ENCODE measurements around the gene MSH5. TPM values are rescaled to one million over a fixed set of nuclear protein-coding genes. Genes with fewer than 3 reads are reported as not detected.

MSH5 gene
- total and polyA plus RNA-seq, 2 experiments from 2014 or later, result 12.1 to 23.9 TPM

GRCh38 chr6:31720196-31720770 is 19.5 kb upstream of the MSH5 start:
- Histone ChIP-seq H3K27ac (ENCODE audit: low read depth) (no peak overlapping the region), H3K4me3 (no peak overlapping the region), H4K20me1 (replicated peaks; ENCODE audit: insufficient read depth) (no peaks in the 10 kb centered on the region), H3K79me2 (replicated peaks; ENCODE audit: insufficient read depth) (no peaks in the 10 kb centered on the region), H2AFZ (no peak overlapping the region), H3F3A (replicated peaks; ENCODE audit: low read depth) (no peaks in the 10 kb centered on the region), H3K9me2 (ENCODE audit: insufficient read depth) (no peaks in the 10 kb centered on the region), H3K4me2 (no peak overlapping the region), H3K27me3 (ENCODE audit: insufficient read depth) (no peaks in the 10 kb centered on the region), H3K4me1 (ENCODE audit: insufficient read depth) (peaks cover 14% of the 10 kb centered on the region), H3K36me3 (ENCODE audit: insufficient read depth) (no peaks in the 10 kb centered on the region)
- no peak overlapping the region for H3K4me3 Mint-ChIP-seq
- TF ChIP-seq REST (IDR thresholded peaks at IDR 0.05; ENCODE audit: unreplicated experiment) (no peak), ZNF114 (CRISPR knock-in tag; IDR thresholded peaks at IDR 0.05) (no peak), JUNB (IDR thresholded peaks at IDR 0.05; ENCODE audit: unreplicated experiment) (no peak), CREB1 (CRISPR knock-in tag; IDR thresholded peaks at IDR 0.05; ENCODE audit: low read depth) (no peak), ZNF331 (CRISPR knock-in tag; IDR thresholded peaks at IDR 0.05; ENCODE audit: low read depth) (no peak), POLR2AphosphoS5 (IDR thresholded peaks at IDR 0.05; ENCODE audit: low read depth) (no peak), CTCF (conservative IDR thresholded peaks at IDR 0.05; ENCODE audit: low read depth in 2 of 2) (no peak), EZH2 (IDR thresholded peaks at IDR 0.05; ENCODE audit: low read depth, unreplicated experiment) (no peak)
- peaks cover 21% of the 10 kb centered on the region for H3K4me1 Mint-ChIP-seq
- no peaks in the 10 kb centered on the region for H3K9me3 Mint-ChIP-seq
- DNase-seq (ENCODE audit: low spot score) (no peak), ATAC-seq (no peak)
- no peaks in the 10 kb centered on the region; the same call in 2 of the 3 replicates for H3K36me3 Mint-ChIP-seq (ENCODE audit: low read depth)
- peaks cover 14% of the 10 kb centered on the region for H3K27me3 Mint-ChIP-seq (ENCODE audit: insufficient read depth, low read depth, poor library complexity)
- H3K27ac Mint-ChIP-seq, result no peak overlapping the region

GRCh38 chr6:31721351-31722020 is 18.3 kb upstream of the MSH5 start, which contains the start of gene LY6G6C:
Gene LY6G6C, minus strand, starts transcription at chr6:31721746. Its CDS starts 67 bp downstream, at chr6:31721679.
- H3K4me1 ChIP-seq (ENCODE audit: insufficient read depth), result peaks cover 14% of the 10 kb centered on the region
- H3K4me2 ChIP-seq, result no peak within 1 kb of the TSS
- Mint-ChIP-seq H3K36me3 (ENCODE audit: low read depth) (peaks cover 8% of the 10 kb centered on the region; the same call in 2 of the 3 replicates), H3K27ac (no peak within 1 kb of the TSS), H3K9me3 (no peaks in the 10 kb centered on the region; the same call in 2 of the 3 replicates), H3K4me3 (no peak within 1 kb of the TSS), H3K4me1 (peaks cover 21% of the 10 kb centered on the region), H3K27me3 (ENCODE audit: insufficient read depth, low read depth, poor library complexity) (peaks cover 15% of the 10 kb centered on the region)
- H3K9me2 ChIP-seq (ENCODE audit: insufficient read depth), result no peaks in the 10 kb centered on the region
- H2AFZ ChIP-seq, result no peak within 1 kb of the TSS
- H3K27ac ChIP-seq (ENCODE audit: low read depth), result no peak within 1 kb of the TSS
- ATAC-seq (no peak), DNase-seq (ENCODE audit: low spot score) (no peak)
- no peaks in the 10 kb centered on the region for H3F3A ChIP-seq (replicated peaks; ENCODE audit: low read depth)
- no peaks in the 10 kb centered on the region for H3K36me3 ChIP-seq (ENCODE audit: insufficient read depth)
- no peak within 1 kb of the TSS for H3K4me3 ChIP-seq
- no peaks in the 10 kb centered on the region for H3K79me2 ChIP-seq (replicated peaks; ENCODE audit: insufficient read depth)
- H3K27me3 ChIP-seq (ENCODE audit: insufficient read depth), result no peaks in the 10 kb centered on the region
- no peaks in the 10 kb centered on the region for H4K20me1 ChIP-seq (replicated peaks; ENCODE audit: insufficient read depth)
- TF ChIP-seq JUNB (IDR thresholded peaks at IDR 0.05; ENCODE audit: unreplicated experiment), result no peak
- TF ChIP-seq ETS1 (IDR thresholded peaks at IDR 0.05), result no peak
- no peak for TF ChIP-seq POLR2AphosphoS5 (IDR thresholded peaks at IDR 0.05; ENCODE audit: low read depth)
- no peak for TF ChIP-seq REST (IDR thresholded peaks at IDR 0.05; ENCODE audit: unreplicated experiment)
- TF ChIP-seq STAT1 (IDR thresholded peaks at IDR 0.05; ENCODE audit: unreplicated experiment), result no peak
- no peak for TF ChIP-seq NANOG (IDR thresholded peaks at IDR 0.05; ENCODE audit: borderline replicate concordance)
- no peak for TF ChIP-seq EZH2phosphoT487 (IDR thresholded peaks at IDR 0.05; ENCODE audit: unreplicated experiment)
- no peak for TF ChIP-seq CREB1 (CRISPR knock-in tag; IDR thresholded peaks at IDR 0.05; ENCODE audit: low read depth)
